GM21717 (cell line): Measurements from ENCODE around the gene ARHGAP23.

ENCODE experiments used
- ATAC-seq: cut with Tn5 transposase; IDR thresholded peaks from one replicate; pipeline ENCODE4 v1.9.1; 2021; ENCODE audit warnings: mild to moderate bottlenecking, moderate library complexity; ENCODE audit not compliant: unreplicated experiment

ARHGAP23 gene

GRCh38 chr17:38440614-38441397 lies 12.5 kb downstream of the ARHGAP23 start:
- no peak for ATAC-seq

DNA sequence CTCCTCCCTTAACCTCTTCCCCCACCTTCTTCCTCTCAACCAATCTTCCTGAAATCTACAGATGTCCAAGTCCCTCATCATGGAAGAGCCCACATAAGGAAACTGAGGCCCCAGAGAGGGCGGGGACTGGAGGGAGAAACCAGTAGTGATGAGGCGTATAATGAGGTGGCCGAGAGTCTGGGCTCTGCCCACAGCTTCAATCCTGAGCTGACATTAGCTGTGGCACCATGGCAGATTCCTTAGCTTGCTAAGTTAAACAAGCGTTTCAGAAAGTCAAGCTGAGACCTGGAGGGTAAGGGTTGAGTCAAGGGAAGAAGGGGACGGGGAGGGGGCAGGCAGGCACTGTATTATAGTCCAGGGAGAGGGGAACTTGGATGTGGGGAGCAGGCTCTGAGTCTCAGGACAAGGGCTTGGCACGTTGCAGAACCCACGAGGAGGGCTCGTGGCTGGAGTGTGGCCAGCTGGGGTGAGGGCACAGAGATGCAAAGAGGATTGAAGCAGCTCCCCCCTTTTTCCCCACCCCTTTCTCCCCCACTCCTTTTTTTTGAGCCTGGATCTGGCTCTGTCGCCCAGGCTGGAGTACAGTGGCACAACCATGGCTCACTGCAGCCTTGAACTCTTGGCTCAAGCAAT lies 13.3 kb downstream of the ARHGAP23 start:
- ATAC-seq, result no peak

DNA sequence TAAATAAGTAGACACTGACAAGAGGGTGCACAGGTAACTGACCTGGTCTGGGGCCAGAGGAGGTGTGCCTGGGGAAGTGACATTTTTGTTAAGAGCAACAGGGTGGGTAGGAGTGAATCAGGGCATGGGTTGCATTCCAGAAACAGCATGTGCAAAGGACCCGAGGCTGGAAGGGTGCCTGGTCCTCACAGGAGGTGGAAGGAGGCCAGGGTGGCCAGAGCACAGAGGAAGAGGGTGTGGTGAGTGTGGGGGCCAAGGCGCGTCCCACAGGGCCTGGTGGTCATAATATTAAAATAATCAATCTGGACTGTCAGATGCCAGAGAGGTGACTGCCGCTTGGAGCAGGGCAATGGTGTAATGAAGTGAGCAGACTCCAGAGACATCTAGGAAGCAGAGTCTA lies 14.3 kb downstream of the ARHGAP23 start:
- ATAC-seq, result no peak

DNA sequence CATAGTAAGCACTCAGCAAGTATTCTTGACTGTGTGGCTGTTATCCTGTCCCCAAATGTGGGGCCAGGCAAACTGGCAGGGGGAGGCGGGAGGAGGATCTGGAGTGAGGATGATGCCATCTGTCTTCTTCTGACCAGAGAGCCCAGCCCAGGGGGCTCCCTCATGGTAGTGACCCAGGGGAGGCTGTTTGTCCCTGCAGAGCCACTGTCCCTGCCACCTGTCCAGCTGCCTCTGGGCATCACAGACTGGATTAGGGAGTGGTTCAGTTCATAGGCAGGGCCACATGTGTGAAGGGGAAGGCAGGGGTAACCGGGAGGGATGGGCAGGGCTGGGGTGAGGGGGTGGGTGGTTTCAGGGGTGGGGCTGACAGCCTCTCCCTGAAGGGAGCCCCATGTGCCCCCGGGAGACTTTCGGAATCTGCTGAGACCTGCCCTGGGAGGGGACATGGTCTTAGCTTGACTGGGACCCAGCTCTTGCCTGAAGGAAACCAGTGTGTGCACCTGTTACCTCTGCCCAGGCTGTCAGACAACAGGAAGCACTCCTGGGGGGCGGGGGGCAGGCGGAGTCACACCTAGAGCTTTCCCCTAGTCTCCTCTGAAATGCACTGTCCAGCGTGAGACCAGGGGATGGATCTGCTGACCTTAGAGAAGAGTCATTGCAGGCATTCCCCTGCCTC lies 15.2 kb downstream of the ARHGAP23 start:
- ATAC-seq, result no peak

GRCh38 chr17:38444151-38444550 lies 15.9 kb downstream of the ARHGAP23 start:
- no peak for ATAC-seq

DNA sequence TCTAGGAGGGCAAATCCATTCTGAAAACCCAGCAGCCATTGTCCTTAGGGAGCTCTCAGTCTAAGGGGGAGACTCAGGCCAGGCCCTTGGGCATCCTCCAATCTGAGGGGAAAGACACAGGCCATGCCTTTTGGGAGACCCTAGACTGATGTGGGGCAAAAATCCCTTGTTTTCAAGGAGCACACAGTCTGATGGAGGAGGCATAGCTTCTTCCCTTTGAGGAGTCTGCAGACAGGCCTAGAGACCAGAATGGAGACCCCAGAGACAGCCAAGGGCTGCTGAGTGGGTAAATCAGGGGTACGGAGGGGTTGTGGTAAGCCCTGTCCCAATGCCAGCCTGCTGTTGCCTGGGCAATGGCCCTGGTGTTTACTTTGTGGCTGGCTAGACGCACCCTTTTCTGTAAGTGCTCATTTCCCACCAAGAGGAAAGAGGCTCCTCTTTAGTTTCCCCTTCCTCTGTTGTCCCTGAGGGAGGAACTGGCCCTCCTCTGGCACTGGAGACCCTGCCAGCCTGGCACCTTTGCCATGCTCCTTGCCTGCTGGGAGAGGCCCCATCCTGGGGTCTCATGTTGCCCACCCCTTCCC lies 19.3 kb downstream of the ARHGAP23 start:
- no peak for ATAC-seq

DNA sequence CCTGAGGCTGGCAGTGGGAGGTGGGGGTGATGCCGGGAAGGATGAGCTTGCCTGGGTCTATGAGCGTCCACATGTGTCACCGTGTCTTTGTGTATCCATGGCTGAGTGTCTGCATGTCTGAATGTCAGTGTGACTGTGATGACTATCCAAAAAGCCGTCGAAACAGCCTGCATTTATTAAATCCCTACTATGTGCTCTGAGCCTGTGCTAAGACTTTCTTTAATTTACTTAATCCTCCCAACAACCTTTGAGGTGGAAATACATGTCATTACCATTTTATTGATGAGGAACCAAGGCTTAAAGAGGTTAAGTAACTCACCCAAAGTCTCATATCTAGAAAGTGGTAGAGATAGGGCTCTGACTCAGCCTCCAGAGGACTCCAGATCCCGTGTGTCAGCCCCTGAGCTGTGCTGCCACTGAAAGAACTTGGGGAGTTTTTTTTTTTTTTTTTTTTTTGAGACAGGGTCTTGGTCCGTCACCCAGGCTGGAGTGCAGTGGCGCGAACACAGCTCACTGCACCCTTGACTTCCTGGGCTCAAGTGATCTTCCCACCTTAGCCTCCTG lies 20.0 kb downstream of the ARHGAP23 start:
- ATAC-seq, result no peak

DNA sequence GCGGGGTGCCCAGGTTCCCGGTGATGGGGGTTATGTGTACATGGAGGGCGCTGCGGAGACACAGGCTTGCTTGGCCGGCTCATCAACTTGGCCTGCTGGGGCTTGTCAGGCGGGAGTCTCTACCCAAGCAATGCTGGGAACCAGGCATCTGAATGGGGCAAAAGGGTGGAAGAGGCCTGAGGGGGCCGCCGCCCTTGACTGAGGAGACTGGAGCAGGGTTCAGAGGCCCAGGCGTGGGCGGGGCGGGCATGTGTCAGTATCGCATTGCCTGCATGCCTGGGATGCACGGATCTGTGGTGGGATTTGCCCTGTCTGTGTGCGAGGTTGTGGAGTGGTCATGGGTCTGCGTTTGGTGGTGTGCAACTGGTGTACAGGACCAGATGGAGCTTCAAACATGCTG lies 21.1 kb downstream of the ARHGAP23 start:
- ATAC-seq, result no peak

- no peak for ATAC-seq
Measured at GRCh38 chr17:38450557-38451029, 22.3 kb downstream of the ARHGAP23 start.

GRCh38 chr17:38451030-38451839 lies 23.0 kb downstream of the ARHGAP23 start:
- no peak for ATAC-seq

GRCh38 chr17:38451840-38452529 lies 23.7 kb downstream of the ARHGAP23 start:
- ATAC-seq, result no peak

GRCh38 chr17:38452719-38453118 lies 24.5 kb downstream of the ARHGAP23 start:
- no peak for ATAC-seq

DNA sequence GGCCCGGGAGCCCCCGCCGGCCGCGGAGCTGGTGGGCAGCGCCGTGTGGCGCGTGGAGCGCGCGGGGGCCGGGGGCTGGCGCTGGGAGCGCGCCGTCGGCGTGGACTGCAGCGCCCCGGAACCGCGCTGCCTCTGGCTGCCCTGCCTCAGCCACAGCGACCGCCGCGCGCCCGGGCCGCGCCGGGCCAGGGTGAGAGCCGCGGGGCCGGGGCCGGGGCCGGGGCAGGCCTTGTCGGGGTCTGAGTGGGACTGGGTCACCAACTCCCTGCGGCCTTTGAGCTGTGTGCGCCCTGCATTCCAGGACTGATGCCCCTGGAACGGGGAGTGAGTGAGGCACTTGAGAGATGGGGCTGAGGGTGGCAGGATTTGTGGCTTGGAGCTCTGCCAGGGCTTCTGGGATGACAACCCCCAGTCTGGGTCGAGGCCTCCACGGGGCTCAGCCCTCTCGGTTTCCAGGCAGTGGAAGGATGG lies 25.7 kb downstream of the ARHGAP23 start:
- ATAC-seq, result no peak

DNA sequence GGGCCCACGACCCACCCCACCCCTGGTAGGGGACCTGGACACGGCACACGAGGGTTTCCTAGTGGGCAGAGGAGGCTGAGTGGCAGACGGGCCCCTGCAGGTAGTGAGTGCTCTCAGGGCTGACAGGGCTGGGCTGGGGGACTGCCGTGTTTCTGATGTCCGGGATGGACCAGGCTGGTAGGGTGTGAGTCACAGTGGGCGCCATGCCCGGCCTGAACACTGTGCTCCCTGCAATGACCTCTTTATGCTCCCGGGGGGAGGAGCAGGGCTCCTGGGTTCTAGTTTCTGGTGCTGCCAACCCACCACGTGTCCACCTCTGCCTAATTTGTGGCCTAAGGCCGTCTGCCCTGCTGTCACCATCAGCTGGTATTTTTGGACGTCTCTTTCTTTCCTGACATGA lies 26.3 kb downstream of the ARHGAP23 start:
- ATAC-seq, result no peak

- no peak for ATAC-seq
Measured at GRCh38 chr17:38455288-38455915, 27.1 kb downstream of the ARHGAP23 start.

- ATAC-seq, result no peak
Measured at GRCh38 chr17:38456031-38456815, 28.0 kb downstream of the ARHGAP23 start.

DNA sequence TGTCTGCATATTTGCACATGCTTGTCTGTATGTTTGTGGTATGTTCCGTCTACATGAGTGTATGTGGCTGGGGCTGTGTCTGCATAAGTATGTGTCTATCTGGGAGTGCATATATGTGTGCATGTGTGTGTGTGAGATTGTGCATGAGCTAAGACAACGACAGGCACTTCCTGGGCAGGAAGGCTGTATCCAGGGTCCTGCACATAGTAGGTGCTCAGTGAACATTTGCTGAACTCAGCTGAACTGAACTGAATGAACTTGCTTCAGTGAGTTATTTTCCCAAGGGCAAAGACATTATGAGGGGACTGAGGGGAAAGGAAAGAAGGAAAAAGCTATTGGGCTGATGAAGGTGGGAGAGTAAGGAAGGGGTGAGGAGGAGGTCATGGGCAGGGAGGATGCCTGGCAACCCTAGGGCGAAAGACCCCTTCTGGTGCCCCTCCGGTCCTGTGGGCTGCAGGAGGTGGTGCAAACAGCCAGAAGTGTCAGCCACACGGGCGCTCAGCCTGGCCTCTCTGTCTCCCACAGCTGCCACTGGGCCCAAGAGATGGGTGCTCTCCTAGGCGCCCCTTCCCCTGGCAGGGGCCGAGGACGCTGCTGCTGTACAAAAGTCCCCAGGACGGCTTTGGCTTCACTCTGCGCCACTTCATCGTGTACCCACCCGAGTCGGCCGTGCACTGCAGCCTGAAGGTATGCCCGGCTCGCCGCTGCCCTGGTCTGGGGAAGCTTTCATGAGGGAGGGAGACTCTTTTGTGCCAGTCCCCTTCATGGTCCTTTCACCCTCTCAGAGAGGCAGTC lies 29.5 kb downstream of the ARHGAP23 start:
- ATAC-seq, result no peak

GRCh38 chr17:38458521-38458920 lies 30.3 kb downstream of the ARHGAP23 start:
- no peak for ATAC-seq
